WTC11 (cell line): ENCODE data around the gene CD226. TPM values are rescaled to one million over a fixed set of nuclear protein-coding genes. Genes with fewer than 3 reads are reported as not detected.

Source experiments
- ATAC-seq: fragments of 200-7000 bp; cut with Tn5 transposase; 2 replicates; pipeline ENCODE4 v1.10.0; 2021; ENCODE audit warnings: mild to moderate bottlenecking, moderate library complexity
- CTCF ChIA-PET: fragments of 300-600 bp; sonication (Branson Sonifier 250); formaldehyde crosslinking; loops from one replicate; lab custom pipeline; 2021; ENCODE audit warnings: antibody characterized with exemption; lab: Charles Lee
- POLR2A ChIA-PET: fragments of 350-600 bp; sonication (Branson Sonifier 250); formaldehyde crosslinking; loops from one replicate; lab custom pipeline; 2021; ENCODE audit warnings: antibody characterized with exemption; lab: Charles Lee
- DNase-seq: peaks from one replicate; pipeline ENCODE4 v3.0.0; 2021; ENCODE audit warnings: low spot score
- H3K27ac Mint-ChIP-seq: 2 replicates; pipeline ENCODE4 v1.8.0; 2021; ENCODE audit warnings: mixed read lengths
- H3K27me3 Mint-ChIP-seq: 2 replicates; pipeline ENCODE4 v1.8.0; 2021; ENCODE audit warnings: low read depth, mild to moderate bottlenecking, moderate library complexity, mixed read lengths
- H3K36me3 Mint-ChIP-seq: 2 replicates; pipeline ENCODE4 v1.8.0; 2021; ENCODE audit warnings: mixed read lengths
- H3K4me1 Mint-ChIP-seq: 2 replicates; pipeline ENCODE4 v1.8.0; 2022; ENCODE audit warnings: mixed read lengths
- H3K4me3 Mint-ChIP-seq: 2 replicates; pipeline ENCODE4 v1.8.0; 2021; ENCODE audit warnings: mild to moderate bottlenecking, moderate library complexity, mixed read lengths
- H3K9me3 Mint-ChIP-seq: 2 replicates; pipeline ENCODE4 v1.8.0; 2021; ENCODE audit warnings: mixed read lengths
- ESRRA ChIP-seq: sonication (generic); formaldehyde crosslinking; IDR thresholded peaks from 2 replicates; pipeline ENCODE4 v1.8.1; 2022; ENCODE audit warnings: mild to moderate bottlenecking, missing genetic modification reagents, borderline replicate concordance
- FOXP1 ChIP-seq: sonication (generic); formaldehyde crosslinking; IDR thresholded peaks from 2 replicates; pipeline ENCODE4 v1.8.0; 2022; ENCODE audit warnings: missing genetic modification reagents, mild to moderate bottlenecking, moderate library complexity, borderline replicate concordance
- GRHL2 ChIP-seq: fragments of 250-450 bp; sonication (Bioruptor Pico); IDR thresholded peaks from 2 replicates; pipeline ENCODE4 v1.8.0; 2022; ENCODE audit warnings: mild to moderate bottlenecking, moderate library complexity; ENCODE audit not compliant: insufficient replicate concordance, severe bottlenecking
- MXD4 ChIP-seq: fragments of 250-450 bp; sonication (Bioruptor Pico); IDR thresholded peaks from 2 replicates; pipeline ENCODE4 v1.8.0; 2021; ENCODE audit warnings: mild to moderate bottlenecking, moderate library complexity, borderline replicate concordance
- NR1H2 ChIP-seq: sonication (generic); formaldehyde crosslinking; IDR thresholded peaks from 2 replicates; pipeline ENCODE4 v1.9.0; 2021; ENCODE audit warnings: mild to moderate bottlenecking, moderate library complexity, missing genetic modification reagents
- RELA ChIP-seq: sonication (generic); formaldehyde crosslinking; IDR thresholded peaks from 2 replicates; pipeline ENCODE4 v1.8.1; 2022; ENCODE audit warnings: missing genetic modification reagents, mild to moderate bottlenecking, borderline replicate concordance
- SOX15 ChIP-seq: fragments of 250-450 bp; sonication (Bioruptor Pico); IDR thresholded peaks from 2 replicates; pipeline ENCODE4 v1.9.0; 2021; ENCODE audit warnings: mild to moderate bottlenecking
- TCF7 ChIP-seq: sonication (generic); formaldehyde crosslinking; IDR thresholded peaks from 2 replicates; pipeline ENCODE4 v1.8.0; 2022; ENCODE audit warnings: mild to moderate bottlenecking, low read depth, missing genetic modification reagents, moderate library complexity
- ZBTB21 ChIP-seq: sonication (generic); formaldehyde crosslinking; IDR thresholded peaks from 2 replicates; pipeline ENCODE4 v1.8.1; 2023; ENCODE audit warnings: mild to moderate bottlenecking, missing genetic modification reagents, borderline replicate concordance
- ZNF416 ChIP-seq: fragments of 250-450 bp; sonication (Bioruptor Pico); IDR thresholded peaks from 2 replicates; pipeline ENCODE4 v1.9.0; 2021; ENCODE audit warnings: mild to moderate bottlenecking, inconsistent platforms
- ZNF671 ChIP-seq: fragments of 250-450 bp; sonication (Bioruptor Pico); IDR thresholded peaks from 2 replicates; pipeline ENCODE4 v1.8.0; 2021; ENCODE audit warnings: mild to moderate bottlenecking
- total RNA-seq: library from RNA; stranded (reverse); gene quantifications from 3 replicates; pipeline ENCODE4 v1.2.3, GENCODE V29; 2021
- TF ChIP-seq, protein P1 (sequence below): sonication (generic); formaldehyde crosslinking; IDR thresholded peaks from 2 replicates; pipeline ENCODE4 v1.8.0; 2023; ENCODE audit warnings: mild to moderate bottlenecking, missing genetic modification reagents
- TF ChIP-seq, protein P2 (sequence below): sonication (generic); formaldehyde crosslinking; IDR thresholded peaks from 2 replicates; pipeline ENCODE4 v1.8.1; 2022; ENCODE audit warnings: mild to moderate bottlenecking, missing genetic modification reagents, moderate library complexity, borderline replicate concordance
- TF ChIP-seq, protein P3 (sequence below): sonication (generic); formaldehyde crosslinking; IDR thresholded peaks from 2 replicates; pipeline ENCODE4 v1.8.1; 2022; ENCODE audit warnings: missing genetic modification reagents, borderline replicate concordance
- TF ChIP-seq, protein P4 (sequence below): sonication (generic); formaldehyde crosslinking; IDR thresholded peaks from 2 replicates; pipeline ENCODE4 v1.8.0; 2023; ENCODE audit warnings: missing genetic modification reagents
- TF ChIP-seq, protein P5 (sequence below): fragments of 250-450 bp; sonication (Bioruptor Pico); IDR thresholded peaks from 2 replicates; pipeline ENCODE4 v1.9.0; 2021; ENCODE audit warnings: mild to moderate bottlenecking
- TF ChIP-seq, protein P6 (sequence below): sonication (generic); formaldehyde crosslinking; IDR thresholded peaks from 2 replicates; pipeline ENCODE4 v1.8.1; 2022; ENCODE audit warnings: low read depth, missing genetic modification reagents, borderline replicate concordance
- TF ChIP-seq, protein P7 (sequence below): fragments of 250-450 bp; sonication (Bioruptor Pico); IDR thresholded peaks from 2 replicates; pipeline ENCODE4 v1.9.0; 2021; ENCODE audit warnings: mild to moderate bottlenecking

CD226 gene
- total RNA-seq, 1 experiment from 2014 or later = 0.24 TPM

- TF ChIP-seq FOXP1 (CRISPR knock-in tag) = no peak
These were observed 48.1 kb upstream of the CD226 start (continued) for GRCh38 chr18:69995774-69996173.

GRCh38 chr18:69992776-69993175 is 45.1 kb upstream of the CD226 start:
- peaks cover 25% of the 10 kb centered on the region for H3K4me1 Mint-ChIP-seq
- no peak for TF ChIP-seq ZNF416
- TF ChIP-seq SOX15 = no peak
- TF ChIP-seq, protein P1, sequence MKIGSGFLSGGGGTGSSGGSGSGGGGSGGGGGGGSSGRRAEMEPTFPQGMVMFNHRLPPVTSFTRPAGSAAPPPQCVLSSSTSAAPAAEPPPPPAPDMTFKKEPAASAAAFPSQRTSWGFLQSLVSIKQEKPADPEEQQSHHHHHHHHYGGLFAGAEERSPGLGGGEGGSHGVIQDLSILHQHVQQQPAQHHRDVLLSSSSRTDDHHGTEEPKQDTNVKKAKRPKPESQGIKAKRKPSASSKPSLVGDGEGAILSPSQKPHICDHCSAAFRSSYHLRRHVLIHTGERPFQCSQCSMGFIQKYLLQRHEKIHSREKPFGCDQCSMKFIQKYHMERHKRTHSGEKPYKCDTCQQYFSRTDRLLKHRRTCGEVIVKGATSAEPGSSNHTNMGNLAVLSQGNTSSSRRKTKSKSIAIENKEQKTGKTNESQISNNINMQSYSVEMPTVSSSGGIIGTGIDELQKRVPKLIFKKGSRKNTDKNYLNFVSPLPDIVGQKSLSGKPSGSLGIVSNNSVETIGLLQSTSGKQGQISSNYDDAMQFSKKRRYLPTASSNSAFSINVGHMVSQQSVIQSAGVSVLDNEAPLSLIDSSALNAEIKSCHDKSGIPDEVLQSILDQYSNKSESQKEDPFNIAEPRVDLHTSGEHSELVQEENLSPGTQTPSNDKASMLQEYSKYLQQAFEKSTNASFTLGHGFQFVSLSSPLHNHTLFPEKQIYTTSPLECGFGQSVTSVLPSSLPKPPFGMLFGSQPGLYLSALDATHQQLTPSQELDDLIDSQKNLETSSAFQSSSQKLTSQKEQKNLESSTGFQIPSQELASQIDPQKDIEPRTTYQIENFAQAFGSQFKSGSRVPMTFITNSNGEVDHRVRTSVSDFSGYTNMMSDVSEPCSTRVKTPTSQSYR (CRISPR knock-in tag) = no peak
- TF ChIP-seq, protein P2, sequence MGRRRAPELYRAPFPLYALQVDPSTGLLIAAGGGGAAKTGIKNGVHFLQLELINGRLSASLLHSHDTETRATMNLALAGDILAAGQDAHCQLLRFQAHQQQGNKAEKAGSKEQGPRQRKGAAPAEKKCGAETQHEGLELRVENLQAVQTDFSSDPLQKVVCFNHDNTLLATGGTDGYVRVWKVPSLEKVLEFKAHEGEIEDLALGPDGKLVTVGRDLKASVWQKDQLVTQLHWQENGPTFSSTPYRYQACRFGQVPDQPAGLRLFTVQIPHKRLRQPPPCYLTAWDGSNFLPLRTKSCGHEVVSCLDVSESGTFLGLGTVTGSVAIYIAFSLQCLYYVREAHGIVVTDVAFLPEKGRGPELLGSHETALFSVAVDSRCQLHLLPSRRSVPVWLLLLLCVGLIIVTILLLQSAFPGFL (CRISPR knock-in tag) = no peak
- no peak for TF ChIP-seq ZBTB21 (CRISPR knock-in tag)
- TF ChIP-seq GRHL2 = no peak
- TF ChIP-seq, protein P3, sequence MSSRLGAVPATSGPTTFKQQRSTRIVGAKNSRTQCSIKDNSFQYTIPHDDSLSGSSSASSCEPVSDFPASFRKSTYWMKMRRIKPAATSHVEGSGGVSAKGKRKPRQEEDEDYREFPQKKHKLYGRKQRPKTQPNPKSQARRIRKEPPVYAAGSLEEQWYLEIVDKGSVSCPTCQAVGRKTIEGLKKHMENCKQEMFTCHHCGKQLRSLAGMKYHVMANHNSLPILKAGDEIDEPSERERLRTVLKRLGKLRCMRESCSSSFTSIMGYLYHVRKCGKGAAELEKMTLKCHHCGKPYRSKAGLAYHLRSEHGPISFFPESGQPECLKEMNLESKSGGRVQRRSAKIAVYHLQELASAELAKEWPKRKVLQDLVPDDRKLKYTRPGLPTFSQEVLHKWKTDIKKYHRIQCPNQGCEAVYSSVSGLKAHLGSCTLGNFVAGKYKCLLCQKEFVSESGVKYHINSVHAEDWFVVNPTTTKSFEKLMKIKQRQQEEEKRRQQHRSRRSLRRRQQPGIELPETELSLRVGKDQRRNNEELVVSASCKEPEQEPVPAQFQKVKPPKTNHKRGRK (CRISPR knock-in tag) = no peak
- TF ChIP-seq ESRRA (CRISPR knock-in tag) = no peak
- TF ChIP-seq, protein P4, sequence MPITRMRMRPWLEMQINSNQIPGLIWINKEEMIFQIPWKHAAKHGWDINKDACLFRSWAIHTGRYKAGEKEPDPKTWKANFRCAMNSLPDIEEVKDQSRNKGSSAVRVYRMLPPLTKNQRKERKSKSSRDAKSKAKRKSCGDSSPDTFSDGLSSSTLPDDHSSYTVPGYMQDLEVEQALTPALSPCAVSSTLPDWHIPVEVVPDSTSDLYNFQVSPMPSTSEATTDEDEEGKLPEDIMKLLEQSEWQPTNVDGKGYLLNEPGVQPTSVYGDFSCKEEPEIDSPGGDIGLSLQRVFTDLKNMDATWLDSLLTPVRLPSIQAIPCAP (CRISPR knock-in tag) = no peak
- TF ChIP-seq ZNF671 = no peak
- no peak for TF ChIP-seq TCF7
- TF ChIP-seq, protein P5, sequence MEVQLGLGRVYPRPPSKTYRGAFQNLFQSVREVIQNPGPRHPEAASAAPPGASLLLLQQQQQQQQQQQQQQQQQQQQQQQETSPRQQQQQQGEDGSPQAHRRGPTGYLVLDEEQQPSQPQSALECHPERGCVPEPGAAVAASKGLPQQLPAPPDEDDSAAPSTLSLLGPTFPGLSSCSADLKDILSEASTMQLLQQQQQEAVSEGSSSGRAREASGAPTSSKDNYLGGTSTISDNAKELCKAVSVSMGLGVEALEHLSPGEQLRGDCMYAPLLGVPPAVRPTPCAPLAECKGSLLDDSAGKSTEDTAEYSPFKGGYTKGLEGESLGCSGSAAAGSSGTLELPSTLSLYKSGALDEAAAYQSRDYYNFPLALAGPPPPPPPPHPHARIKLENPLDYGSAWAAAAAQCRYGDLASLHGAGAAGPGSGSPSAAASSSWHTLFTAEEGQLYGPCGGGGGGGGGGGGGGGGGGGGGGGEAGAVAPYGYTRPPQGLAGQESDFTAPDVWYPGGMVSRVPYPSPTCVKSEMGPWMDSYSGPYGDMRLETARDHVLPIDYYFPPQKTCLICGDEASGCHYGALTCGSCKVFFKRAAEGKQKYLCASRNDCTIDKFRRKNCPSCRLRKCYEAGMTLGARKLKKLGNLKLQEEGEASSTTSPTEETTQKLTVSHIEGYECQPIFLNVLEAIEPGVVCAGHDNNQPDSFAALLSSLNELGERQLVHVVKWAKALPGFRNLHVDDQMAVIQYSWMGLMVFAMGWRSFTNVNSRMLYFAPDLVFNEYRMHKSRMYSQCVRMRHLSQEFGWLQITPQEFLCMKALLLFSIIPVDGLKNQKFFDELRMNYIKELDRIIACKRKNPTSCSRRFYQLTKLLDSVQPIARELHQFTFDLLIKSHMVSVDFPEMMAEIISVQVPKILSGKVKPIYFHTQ (CRISPR knock-in tag) = no peak
- no peak for DNase-seq
- ChIA-PET CTCF (no interaction called here), POLR2A (no interaction called here)
- no peak overlapping the region for H3K4me3 Mint-ChIP-seq
- no peak for ATAC-seq
- H3K27ac Mint-ChIP-seq = no peak overlapping the region
- H3K36me3 Mint-ChIP-seq = peaks cover 2% of the 10 kb centered on the region; the same call in 1 of the 2 replicates
- H3K9me3 Mint-ChIP-seq = peaks cover 20% of the 10 kb centered on the region
- no peaks in the 10 kb centered on the region for H3K27me3 Mint-ChIP-seq

DNA sequence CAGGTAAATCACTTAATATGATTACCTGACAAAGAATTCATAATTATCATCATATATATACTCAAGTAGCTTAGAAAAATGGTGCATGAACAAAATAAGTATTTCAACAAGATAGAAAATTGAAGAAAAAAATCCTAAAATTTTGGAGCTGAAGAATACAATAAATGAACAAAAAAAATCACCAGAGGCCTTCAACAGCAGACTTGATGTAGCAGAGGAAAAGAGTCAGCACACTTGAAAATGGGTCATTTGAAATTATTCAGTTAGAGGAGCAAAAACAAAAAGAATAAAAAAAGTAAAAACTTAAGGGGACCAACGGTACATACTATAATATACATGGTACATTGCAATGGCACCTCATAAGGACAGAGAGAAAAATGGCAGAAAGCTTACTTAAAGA is 40.2 kb upstream of the CD226 start:
- ATAC-seq (no peak), DNase-seq (no peak)
- Mint-ChIP-seq H3K4me1 (peaks cover 6% of the 10 kb centered on the region), H3K36me3 (peaks cover 2% of the 10 kb centered on the region; the same call in 1 of the 2 replicates), H3K27ac (no peak overlapping the region), H3K4me3 (no peak overlapping the region), H3K9me3 (peaks cover 29% of the 10 kb centered on the region), H3K27me3 (no peaks in the 10 kb centered on the region)
- ChIA-PET POLR2A (no interaction called here), CTCF (no interaction called here)
- TF ChIP-seq RELA (CRISPR knock-in tag) (no peak), MXD4 (no peak), NR1H2 (CRISPR knock-in tag) (no peak)
- TF ChIP-seq, protein P6, sequence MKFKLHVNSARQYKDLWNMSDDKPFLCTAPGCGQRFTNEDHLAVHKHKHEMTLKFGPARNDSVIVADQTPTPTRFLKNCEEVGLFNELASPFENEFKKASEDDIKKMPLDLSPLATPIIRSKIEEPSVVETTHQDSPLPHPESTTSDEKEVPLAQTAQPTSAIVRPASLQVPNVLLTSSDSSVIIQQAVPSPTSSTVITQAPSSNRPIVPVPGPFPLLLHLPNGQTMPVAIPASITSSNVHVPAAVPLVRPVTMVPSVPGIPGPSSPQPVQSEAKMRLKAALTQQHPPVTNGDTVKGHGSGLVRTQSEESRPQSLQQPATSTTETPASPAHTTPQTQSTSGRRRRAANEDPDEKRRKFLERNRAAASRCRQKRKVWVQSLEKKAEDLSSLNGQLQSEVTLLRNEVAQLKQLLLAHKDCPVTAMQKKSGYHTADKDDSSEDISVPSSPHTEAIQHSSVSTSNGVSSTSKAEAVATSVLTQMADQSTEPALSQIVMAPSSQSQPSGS (CRISPR knock-in tag) = no peak
- TF ChIP-seq, protein P2 (CRISPR knock-in tag) = no peak
- TF ChIP-seq, protein P7, sequence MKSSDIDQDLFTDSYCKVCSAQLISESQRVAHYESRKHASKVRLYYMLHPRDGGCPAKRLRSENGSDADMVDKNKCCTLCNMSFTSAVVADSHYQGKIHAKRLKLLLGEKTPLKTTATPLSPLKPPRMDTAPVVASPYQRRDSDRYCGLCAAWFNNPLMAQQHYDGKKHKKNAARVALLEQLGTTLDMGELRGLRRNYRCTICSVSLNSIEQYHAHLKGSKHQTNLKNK (CRISPR knock-in tag) = no peak
